HL-60/S4 (cell line): ENCODE data around the gene PWWP2B.

Experiments used
- in situ Hi-C: fragments of 300-500 bp; cut with MboI; formaldehyde crosslinking; loops from 2 replicates; pipeline ENCODE4 v1.14.3; 2022; ENCODE audit warnings: low sequenced_read_pairs

The PWWP2B gene

DNA sequence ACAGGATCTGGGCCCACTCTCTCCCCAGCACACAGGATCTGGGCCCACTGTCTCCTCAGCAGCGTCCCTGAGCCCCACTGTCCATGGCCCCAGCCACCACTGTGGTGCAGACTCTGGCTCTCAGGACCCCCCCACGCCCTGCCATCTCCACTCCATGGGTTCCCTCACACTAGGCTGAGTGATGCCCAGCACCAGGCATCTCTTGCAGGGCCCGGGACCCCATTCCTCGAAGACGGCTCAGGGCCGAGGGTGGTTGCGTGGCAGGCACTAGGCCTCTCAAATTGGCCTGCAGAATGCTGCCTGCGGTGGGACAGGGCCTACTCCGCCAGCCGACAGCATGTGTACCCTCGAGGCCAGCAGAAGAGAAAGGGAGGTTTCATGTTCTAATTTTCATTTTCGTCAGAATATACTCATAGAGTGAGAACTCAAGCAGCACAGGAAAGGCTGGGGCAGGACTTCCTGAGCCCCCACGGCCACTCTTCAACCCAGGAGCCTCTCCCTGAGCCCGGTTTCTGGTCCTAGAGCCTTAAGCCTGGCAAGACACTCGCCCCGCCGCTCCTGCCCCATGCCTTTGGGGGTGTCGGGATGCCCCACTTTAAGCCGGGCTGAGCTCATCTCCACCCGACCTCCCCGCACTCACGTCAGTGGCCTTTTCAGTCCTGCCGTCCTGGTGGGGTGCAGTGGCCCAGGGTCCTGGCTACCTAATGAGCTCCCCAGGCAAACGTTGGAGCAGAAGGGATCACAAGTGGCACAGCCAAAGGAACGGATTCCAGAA lies 44.0 kb downstream of the PWWP2B start:
- in situ Hi-C loops, result loop anchor here (5.0 kb wide), 1 partner anchor 49 kb away; no protein-coding TSS in a partner anchor

DNA sequence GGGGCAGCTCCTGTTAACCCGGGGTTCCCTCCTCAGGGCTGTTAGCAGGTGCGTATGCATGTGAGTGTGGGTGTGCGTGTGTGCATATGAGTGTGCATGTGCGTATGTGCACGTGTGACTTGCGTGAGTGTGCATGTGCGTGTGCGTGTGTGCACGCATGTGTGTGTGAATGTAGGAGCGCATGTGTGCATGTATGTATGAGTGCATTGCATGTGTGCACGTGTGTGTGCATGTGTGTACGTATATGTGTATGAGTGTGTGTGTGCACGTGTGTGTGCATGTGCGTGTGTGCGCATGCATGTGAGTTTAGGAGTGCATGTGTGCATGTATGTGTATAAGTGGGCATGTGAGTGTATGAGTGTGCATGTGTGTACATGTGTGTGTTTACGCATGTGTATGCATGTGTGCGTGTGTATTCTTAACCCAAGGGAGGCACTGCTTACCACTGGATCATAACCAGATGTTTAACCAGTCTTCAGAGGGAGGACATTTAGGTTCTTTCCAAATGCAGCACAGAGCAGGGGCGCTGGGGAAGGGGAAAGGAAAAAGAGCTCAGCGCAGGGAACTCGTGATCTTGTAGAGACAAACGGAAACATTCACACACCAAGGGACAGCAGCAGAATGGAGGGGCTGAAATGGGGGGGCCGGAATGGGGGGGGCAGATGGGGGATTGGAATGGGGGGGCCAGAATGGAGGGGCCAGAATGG lies 45.0 kb downstream of the PWWP2B start:
- in situ Hi-C loops, result loop anchor here (5.0 kb wide), 1 partner anchor 50 kb away; no protein-coding TSS in a partner anchor

GRCh38 chr10:132442636-132443035 lies 45.6 kb downstream of the PWWP2B start:
- in situ Hi-C loops, result loop anchor here (5.0 kb wide), 1 partner anchor 50 kb away; no protein-coding TSS in a partner anchor

DNA sequence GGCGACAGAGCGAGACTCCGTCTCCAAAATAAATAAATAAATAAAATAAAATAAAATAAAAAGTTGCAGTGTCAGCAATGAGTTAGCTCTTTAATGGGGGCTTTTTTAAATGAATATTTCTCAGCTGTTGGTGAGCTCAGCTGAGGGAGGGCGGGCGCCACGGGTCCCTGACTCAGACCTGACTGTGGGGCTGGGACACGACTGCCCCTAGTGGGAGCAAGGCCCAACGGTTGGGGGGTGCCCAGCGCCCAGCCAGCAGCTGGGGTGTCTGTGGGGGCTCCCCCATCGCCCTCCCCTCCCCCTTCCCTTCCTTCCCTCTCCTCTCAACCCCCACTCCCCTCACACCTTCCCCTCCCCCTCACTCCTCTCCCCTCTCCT lies 46.6 kb downstream of the PWWP2B start:
- in situ Hi-C loops, result loop anchor here (5.0 kb wide), 1 partner anchor 51 kb away; no protein-coding TSS in a partner anchor

GRCh38 chr10:132443983-132444876 lies 47.2 kb downstream of the PWWP2B start:
- in situ Hi-C loops, result loop anchor here (5.0 kb wide), 1 partner anchor 52 kb away; no protein-coding TSS in a partner anchor

- in situ Hi-C loops, result loop anchor here (5.0 kb wide), 1 partner anchor 53 kb away; no protein-coding TSS in a partner anchor
Measured at GRCh38 chr10:132444877-132445351, 47.9 kb downstream of the PWWP2B start.

DNA sequence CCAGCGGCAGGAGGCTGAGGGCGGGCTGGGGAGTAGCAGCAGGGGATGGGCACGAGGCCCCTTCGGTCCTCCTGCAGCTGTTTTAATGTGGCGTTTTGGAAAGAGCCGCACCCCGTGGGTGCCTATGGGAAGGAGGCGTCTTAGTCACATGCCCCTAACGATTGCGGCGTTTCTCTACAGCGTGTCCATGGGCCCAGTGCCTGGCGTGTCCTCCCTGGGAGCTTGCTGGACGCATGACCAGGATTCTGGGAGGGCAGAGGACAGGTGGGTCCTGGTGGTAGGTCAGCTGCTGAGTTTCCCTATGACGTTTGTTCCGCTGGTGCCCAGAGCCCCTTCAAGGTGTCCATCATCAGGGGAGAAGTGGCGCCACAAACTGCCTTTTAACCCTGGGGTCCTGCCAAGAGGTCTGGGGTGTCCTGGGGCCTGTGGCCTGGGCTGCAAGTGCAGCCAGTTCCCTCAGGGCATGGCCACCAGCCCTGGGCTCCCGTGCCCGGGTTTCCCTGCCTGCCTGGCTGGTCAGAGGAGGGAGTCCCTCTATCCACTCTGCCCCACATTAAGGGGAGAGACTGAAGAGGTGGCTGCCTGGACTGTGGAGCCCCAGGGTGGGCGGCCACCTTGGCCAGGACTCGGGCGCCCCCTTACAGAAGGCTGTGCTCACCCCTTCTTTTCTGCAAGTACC lies 48.7 kb downstream of the PWWP2B start:
- in situ Hi-C loops, result no loop called here

DNA sequence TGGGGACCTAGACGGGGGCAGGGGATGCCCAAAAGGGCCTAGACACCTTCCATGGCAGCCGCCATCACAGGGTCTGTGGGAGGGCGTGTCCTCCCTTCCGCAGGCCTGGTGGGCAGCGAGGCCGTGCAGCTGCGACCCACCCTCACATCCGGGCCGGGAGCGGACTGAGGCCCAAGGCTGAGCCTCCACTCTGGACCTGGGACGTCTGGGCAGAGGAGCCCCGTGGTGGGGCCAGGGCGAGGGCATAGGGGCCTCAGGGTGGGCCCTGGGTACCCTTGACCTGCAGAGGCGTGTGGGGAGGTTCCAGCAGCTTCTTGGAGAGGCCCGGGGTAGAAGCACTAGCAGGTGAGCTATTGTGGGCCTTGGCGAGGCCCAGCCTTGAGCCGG lies 49.2 kb downstream of the PWWP2B start:
- in situ Hi-C loops, result no loop called here

DNA sequence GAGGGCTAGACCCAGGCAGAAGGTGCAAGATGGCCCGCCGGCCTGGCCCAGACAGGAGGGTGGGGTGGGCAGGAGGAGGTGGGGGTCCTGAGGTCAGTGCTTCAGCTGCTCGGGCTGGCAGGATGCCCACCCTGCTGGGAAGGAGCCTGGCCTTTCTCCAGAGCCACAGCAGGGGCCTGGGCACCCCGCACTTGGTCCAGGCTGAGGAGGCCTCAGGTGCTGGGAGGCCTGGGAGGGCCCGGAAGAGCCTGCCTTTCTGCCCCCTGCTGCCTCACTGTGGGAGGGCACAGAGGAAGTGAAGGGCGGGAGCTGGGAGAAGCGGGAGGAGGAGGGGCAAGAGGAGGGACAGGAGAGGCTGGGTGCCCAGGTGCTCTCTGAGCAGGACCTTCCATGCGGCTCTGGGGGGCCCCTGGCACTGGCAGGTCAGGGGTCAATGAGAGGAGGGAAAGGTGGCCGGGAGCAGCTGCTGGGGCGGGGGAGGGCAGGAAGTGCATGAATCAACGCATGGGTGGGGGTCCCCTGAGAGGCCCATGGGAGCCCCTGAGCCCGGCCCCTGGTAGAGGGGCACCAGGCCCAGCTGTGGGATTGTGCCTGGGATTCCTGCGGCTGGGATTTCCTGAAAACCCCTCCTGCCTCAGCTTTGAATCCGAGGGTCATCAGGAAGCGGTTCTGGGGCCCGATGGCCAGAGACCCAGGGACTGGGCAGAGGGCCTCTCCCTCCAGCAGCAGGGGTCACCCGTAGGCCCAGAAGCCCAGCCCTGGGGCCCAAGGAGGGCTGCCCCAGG lies 49.9 kb downstream of the PWWP2B start:
- in situ Hi-C loops, result no loop called here

GRCh38 chr10:132447446-132448247 lies 50.6 kb downstream of the PWWP2B start:
- in situ Hi-C loops, result no loop called here

DNA sequence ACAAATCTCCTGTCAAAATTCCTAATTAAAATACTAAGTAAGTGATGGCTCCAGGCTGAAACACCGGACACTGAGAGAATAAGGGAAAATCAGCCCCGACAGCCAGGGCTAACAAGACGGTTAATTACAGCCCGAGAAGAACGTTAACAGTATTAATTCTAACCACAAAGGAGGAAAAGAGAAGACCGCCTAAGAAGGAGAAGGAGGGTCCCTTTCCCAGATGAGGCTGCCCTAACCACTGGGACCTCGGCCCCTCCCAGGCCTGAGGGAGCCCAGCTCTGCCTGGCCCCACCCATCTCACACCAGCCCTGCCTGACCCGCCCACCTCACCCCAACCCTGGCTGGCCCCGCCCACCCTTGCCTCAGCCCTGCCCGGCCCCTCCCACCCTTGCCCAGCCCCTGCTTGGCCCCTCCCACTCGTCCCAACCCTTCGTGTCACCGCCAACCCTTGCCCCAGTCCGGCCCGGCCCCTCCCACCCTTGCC lies 51.3 kb downstream of the PWWP2B start:
- in situ Hi-C loops, result no loop called here

DNA sequence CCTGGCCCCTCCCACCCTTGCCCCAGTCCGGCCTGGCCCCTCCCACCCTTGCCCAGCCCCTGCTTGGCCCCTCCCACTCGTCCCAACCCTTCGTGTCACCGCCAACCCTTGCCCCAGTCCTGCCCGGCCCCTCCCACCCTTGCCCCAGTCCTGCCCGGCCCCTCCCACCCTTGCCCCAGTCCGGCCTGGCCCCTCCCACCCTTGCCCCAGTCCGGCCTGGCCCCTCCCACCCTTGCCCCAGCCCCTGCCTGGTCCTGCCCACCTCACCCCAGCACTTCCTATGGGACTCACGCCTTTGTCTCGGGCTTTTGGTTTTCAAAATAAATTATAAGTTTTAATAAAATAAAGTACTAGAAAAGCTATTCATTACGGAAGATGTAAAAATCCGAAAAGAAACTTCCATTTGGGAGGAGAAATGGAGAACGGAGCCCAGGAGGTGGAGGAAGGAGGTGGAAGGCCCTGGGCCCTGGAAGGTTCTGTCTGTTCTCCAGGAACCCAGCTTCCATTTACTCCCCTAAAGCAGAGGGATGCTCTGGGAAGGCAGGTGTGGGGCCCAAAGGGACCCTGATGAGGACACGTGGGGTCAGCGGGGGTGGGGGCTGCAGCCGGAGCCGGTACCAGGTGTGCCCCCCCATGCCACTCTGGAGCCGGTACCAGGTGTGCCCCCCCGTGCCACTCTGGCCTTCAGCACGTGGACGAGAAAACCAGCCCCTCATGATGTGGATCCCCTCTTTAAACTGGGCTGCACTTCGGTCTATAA lies 52.2 kb downstream of the PWWP2B start:
- in situ Hi-C loops, result no loop called here

GRCh38 chr10:132449811-132450181 lies 52.8 kb downstream of the PWWP2B start:
- in situ Hi-C loops, result loop anchor here (5.0 to 25.0 kb wide), 3 partner anchors 185 to 413 kb away; no protein-coding TSS in a partner anchor

- in situ Hi-C loops, result loop anchor here (5.0 to 25.0 kb wide), 3 partner anchors 184 to 412 kb away; no protein-coding TSS in a partner anchor
Measured at GRCh38 chr10:132450466-132450824, 53.4 kb downstream of the PWWP2B start.

DNA sequence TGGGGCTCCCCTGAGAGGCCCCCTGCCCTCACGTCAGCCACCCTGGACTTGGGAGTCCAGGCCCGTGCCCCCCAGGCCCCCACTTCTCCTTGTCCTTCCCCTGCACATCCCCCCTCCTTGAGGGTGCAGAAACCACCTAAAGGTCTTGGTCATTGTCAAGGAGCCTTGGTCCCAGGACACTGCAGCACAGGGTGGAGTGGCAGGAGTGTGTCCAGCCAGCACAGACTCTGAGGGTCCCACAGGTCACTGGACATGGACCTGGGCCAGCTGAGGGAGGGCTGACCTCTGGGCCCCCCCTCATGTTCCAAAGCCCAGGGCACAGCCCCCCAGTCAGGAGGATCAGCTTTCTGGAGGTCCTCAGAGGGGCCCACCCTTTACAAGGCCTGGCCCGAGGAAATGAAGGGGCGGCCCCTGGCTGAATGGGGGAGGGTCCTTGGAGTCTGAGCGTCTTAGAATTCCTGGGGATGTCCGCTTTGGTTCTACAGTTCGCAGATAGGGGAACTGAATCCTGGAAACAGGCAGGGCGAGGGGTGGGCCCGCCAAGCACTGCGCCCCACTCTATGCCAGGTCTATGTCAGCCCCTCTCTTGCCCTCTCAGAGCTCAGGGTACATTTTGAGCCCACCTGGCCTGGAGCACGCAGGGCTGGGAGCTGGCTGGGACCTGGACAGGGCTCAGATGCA lies 54.0 kb downstream of the PWWP2B start:
- in situ Hi-C loops, result loop anchor here (5.0 to 25.0 kb wide), 3 partner anchors 184 to 411 kb away; no protein-coding TSS in a partner anchor

GRCh38 chr10:132451506-132452215 lies 54.7 kb downstream of the PWWP2B start:
- in situ Hi-C loops, result loop anchor here (5.0 to 25.0 kb wide), 3 partner anchors 183 to 411 kb away; no protein-coding TSS in a partner anchor
